Inflammatory macrophage (primary cell): Measurements from ENCODE around the gene TMPRSS9.
A peak's percentile ranks its signal among the peaks of the same experiment; 100 is the strongest.
"Not testable (repeated sequence)": the region's sequence is repeated elsewhere in the genome, so short reads cannot be mapped to it uniquely, and the experiment has no call there.

Source experiments
- DNase-seq, 2 donors: peaks; one replicate each; pipeline ENCODE4 v3.0.0-alpha.2; 2020 to 2022

TMPRSS9 gene

GRCh38 chr19:2438178-2438577, 78.1 kb downstream of the TMPRSS9 start:
- DNase-seq, result no peak

- no peak for DNase-seq
These were observed 80.5 kb downstream of the TMPRSS9 start for GRCh38 chr19:2440515-2440914.

- DNase-seq, result no peak
These were observed 81.2 kb downstream of the TMPRSS9 start for GRCh38 chr19:2441096-2441752.

- no peak for DNase-seq
These were observed 83.2 kb downstream of the TMPRSS9 start for GRCh38 chr19:2443116-2443784.

GRCh38 chr19:2443785-2444182, 83.7 kb downstream of the TMPRSS9 start:
- DNase-seq, result no peak

GRCh38 chr19:2444251-2445002, 84.4 kb downstream of the TMPRSS9 start:
- no peak for DNase-seq

GRCh38 chr19:2446381-2446780, 86.3 kb downstream of the TMPRSS9 start:
- no peak for DNase-seq

- no peak for DNase-seq
These were observed 89.0 kb downstream of the TMPRSS9 start for GRCh38 chr19:2449019-2449418.

- no peak for DNase-seq
These were observed 91.1 kb downstream of the TMPRSS9 start for GRCh38 chr19:2451138-2451537.

GRCh38 chr19:2451741-2452140, 91.7 kb downstream of the TMPRSS9 start:
- no peak for DNase-seq

GRCh38 chr19:2453431-2454025, 93.5 kb downstream of the TMPRSS9 start:
- DNase-seq, result no peak

- DNase-seq, result no peak
These were observed 94.3 kb downstream of the TMPRSS9 start for GRCh38 chr19:2454199-2454961.

GRCh38 chr19:2454962-2455850, 95.1 kb downstream of the TMPRSS9 start:
- no peak for DNase-seq

GRCh38 chr19:2455851-2456570, 95.9 kb downstream of the TMPRSS9 start:
- no peak for DNase-seq

GRCh38 chr19:2457394-2458037, 97.5 kb downstream of the TMPRSS9 start:
- DNase-seq, result no peak

- no peak for DNase-seq
These were observed 98.0 kb downstream of the TMPRSS9 start for GRCh38 chr19:2458054-2458453.

- not testable (repeated sequence) for DNase-seq
These were observed 98.7 kb downstream of the TMPRSS9 start for GRCh38 chr19:2458776-2459175.

GRCh38 chr19:2460245-2460644, 100.2 kb downstream of the TMPRSS9 start:
- DNase-seq, result no peak

- DNase-seq, result peak; percentile 14 to 40
These were observed 101.9 kb downstream of the TMPRSS9 start for GRCh38 chr19:2461751-2462634.
